Activated naive CD8-positive, alpha-beta T cell treated with anti-CD3 and anti-CD28 coated beads, Interleukin-2, amount 50 U/mL, for 24 hours (primary cell): ENCODE data around the gene MFSD6.
"Not testable (repeated sequence)": the region's sequence is repeated elsewhere in the genome, so short reads cannot be mapped to it uniquely, and the experiment has no call there.

Experiments used
- ATAC-seq: fragments of 150-1000 bp; cut with Tn5 transposase; one replicate; pipeline ENCODE4 v1.10.0; 2021
- DNase-seq: peaks from one replicate; pipeline ENCODE4 v3.0.0; 2021
- H3K27ac Mint-ChIP-seq: one replicate; pipeline ENCODE4 v1.8.0; 2021; ENCODE audit warnings: mild to moderate bottlenecking, mixed read lengths
- H3K27me3 Mint-ChIP-seq: one replicate; pipeline ENCODE4 v1.8.0; 2021; ENCODE audit warnings: mixed read lengths
- H3K36me3 Mint-ChIP-seq: one replicate; pipeline ENCODE4 v1.8.0; 2021; ENCODE audit warnings: low read depth, mixed read lengths
- H3K4me1 Mint-ChIP-seq: one replicate; pipeline ENCODE4 v1.8.0; 2021; ENCODE audit warnings: mixed read lengths
- H3K4me3 Mint-ChIP-seq: one replicate; pipeline ENCODE4 v1.8.0; 2021; ENCODE audit warnings: mild to moderate bottlenecking, moderate library complexity, mixed read lengths
- H3K9me3 Mint-ChIP-seq: one replicate; pipeline ENCODE4 v1.8.0; 2021; ENCODE audit warnings: mixed read lengths

MFSD6 gene

DNA sequence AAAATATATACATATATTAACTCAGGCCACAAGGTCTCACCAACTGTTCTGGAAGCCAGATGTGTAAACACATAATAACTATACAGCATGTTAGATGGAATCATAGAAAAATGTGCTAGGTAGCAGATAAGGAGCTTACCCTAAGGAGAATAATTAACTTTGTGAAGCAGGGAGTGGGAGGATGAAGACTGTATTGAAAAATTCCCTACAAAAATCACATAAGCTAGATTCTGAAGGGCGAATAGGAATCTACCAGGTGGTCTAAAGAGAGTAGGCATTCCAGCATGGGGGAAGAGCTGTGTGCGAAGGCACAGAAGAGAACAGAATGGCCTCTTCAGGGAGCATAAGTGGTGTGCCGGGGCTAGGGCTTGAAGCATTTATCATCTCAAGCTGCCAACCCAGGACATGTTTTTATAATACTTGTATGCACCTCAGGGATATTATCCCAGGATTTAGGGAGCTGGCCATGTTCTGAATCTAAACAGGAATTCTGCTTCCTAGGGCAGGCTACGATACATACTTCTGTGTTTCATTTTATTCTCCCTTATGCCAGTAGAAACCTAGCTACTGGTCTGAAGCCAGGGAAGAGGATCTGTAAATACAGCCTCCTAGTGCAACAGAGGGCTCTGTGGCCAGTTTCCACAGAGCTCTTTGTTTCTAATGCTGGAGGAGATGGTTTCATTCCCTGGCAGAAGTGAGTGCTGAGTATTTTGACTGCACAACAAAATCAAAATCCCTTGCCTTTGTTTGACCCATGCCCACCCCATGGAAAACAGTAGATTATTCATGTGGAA is 69.7 kb downstream of the MFSD6 start:
- Mint-ChIP-seq H3K4me3 (no peak overlapping the region), H3K9me3 (no peaks in the 10 kb centered on the region), H3K27ac (no peak overlapping the region), H3K27me3 (no peaks in the 10 kb centered on the region), H3K36me3 (peaks cover 18% of the 10 kb centered on the region), H3K4me1 (peaks cover 1% of the 10 kb centered on the region)
- ATAC-seq (no peak), DNase-seq (no peak)

DNA sequence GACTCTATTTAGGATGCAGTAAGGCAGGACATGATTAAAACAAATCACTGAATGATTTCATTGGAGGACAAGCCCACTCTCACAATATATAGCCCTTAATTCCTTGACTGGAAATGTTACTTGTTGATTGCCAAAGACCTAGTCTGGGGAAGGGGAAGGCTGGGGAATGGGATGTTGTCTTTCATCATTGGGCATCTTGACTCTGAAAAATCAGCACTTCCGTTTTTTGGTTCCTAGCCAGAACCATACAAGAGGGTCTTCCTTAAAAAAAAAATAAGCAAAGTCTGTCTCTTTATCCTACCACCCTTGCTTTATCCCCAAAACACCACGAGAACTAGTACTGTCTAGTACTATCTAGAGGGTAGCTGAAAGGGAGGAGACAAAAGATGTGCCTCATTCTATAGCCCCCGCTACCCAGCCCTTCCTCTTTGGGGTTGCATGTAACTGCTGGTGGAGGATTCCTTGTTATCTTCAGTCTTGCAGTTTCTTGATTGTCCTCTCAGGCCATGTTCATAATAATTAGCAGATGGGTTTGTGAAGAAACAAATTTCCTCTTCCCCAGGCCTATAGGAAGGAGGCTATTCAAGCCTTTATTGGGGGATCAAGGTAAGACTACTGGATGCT is 70.5 kb downstream of the MFSD6 start:
- DNase-seq, result no peak
- Mint-ChIP-seq H3K4me1 (peaks cover 1% of the 10 kb centered on the region), H3K27me3 (no peaks in the 10 kb centered on the region), H3K9me3 (no peaks in the 10 kb centered on the region), H3K36me3 (peaks cover 14% of the 10 kb centered on the region), H3K27ac (no peak overlapping the region), H3K4me3 (no peak overlapping the region)
- ATAC-seq, result no peak

DNA sequence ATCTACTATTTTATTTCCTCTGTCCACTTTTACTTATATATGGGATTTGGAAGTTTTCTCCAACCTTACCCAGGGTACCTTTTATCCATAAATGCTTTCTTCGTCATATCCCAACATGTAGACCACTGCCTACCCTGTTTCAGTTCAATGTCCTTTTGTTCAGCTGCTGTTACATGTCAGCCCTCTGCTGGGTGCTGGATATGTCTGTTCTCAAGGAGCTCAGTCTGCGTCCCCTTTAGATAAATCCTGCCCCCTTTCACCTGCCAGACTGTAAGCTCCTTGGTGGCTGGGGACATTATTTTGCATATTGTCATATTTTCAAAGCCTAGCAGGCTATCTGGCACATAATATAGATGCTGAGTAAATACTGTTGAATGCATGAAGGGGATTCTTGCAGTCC is 73.2 kb downstream of the MFSD6 start:
- peaks cover 7% of the 10 kb centered on the region for H3K4me1 Mint-ChIP-seq

DNA sequence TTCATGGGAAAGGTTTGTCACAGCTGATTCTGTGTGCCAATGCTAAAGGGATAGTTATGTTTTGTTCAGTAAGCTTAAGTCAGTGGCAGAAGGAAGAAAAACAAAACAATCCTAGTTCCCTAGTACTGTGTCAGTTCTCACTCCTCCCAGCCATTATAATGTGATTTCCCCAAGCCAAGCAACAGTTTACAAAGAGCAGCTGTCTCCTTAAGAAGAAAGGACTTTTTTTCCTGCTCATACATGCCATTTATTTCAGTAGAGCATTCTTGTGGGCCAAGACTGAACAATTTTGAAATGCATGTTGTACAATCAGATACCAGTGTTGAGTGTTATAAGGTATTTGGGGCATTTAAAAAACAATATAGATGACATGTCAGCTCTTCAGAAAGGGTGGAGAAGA is 74.3 kb downstream of the MFSD6 start:
- Mint-ChIP-seq H3K4me1 (peaks cover 10% of the 10 kb centered on the region), H3K36me3 (peaks cover 17% of the 10 kb centered on the region), H3K4me3 (no peak overlapping the region), H3K27me3 (no peaks in the 10 kb centered on the region), H3K27ac (no peak overlapping the region), H3K9me3 (no peaks in the 10 kb centered on the region)
- ATAC-seq, result no peak
- no peak for DNase-seq

More for the DNA sequence above, 73.2 kb downstream of the MFSD6 start:
- Mint-ChIP-seq H3K4me3 (no peak overlapping the region), H3K36me3 (peaks cover 10% of the 10 kb centered on the region), H3K27ac (no peak overlapping the region), H3K9me3 (no peaks in the 10 kb centered on the region), H3K27me3 (no peaks in the 10 kb centered on the region)
- DNase-seq (no peak), ATAC-seq (no peak)

DNA sequence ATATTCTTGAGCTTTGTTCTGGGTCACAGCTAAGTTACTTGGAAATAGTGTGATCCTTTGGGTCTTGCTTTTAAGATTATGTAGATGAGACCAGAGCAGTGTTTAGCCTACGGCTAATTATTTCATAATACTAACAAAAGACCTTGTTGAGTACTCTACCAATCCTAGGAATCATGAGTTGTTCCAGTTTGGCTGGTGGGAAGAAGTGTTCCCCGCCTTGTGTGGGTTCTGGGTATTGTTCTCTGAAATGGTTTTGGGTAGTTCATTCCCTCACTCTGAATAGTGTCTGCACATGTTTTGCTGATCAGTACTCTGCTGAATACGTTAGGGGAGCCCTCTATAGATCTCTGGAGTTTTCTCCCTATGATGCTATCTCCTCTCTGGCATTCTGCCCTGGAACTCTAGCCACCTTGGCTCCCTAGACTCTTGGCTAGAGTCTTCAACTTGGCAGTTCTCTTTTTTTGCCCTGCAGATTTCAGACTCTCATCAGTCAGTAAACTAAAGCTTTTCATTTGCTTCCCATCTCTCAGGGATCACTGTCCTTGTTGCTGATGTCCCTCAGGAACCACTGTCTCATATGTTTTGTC is 78.0 kb downstream of the MFSD6 start:
- Mint-ChIP-seq H3K36me3 (peaks cover 49% of the 10 kb centered on the region), H3K4me3 (no peak overlapping the region), H3K9me3 (no peaks in the 10 kb centered on the region), H3K27me3 (no peaks in the 10 kb centered on the region), H3K4me1 (peaks cover 12% of the 10 kb centered on the region), H3K27ac (no peak overlapping the region)
- DNase-seq (no peak), ATAC-seq (no peak)

DNA sequence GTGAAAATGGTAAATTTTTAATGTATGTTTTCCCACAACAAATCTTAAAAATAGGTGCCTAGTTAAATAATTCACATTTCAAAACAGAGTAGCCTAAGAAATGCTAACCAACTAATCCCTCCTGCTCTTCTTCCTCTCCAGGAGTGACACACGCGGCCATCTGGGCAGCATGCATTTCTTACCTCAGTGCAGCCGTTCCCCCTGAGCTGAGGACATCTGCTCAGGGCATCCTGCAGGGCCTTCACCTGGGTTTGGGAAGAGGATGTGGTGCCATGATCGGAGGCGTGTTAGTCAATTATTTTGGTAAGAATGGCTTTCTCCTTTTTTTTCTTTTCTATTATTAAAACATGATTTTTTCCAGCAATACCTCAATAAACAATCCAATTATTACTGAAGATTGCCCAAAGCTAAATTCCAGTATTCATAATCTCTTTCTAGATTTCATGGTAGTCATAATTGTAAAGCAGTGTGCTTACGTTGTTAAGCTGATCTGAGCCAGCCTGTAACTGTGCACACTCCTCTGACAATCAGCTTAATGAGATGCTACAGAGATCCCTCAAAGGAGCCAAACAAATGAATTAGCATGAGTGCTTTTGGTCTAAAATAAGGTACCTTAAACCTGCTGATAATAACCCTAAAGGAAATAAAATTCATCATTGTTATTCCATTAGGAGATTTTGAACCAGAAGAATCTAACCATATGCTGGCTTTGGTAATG is 80.5 kb downstream of the MFSD6 start:
- no peak for DNase-seq
- Mint-ChIP-seq H3K9me3 (peaks cover 11% of the 10 kb centered on the region), H3K4me1 (peaks cover 16% of the 10 kb centered on the region), H3K4me3 (no peak overlapping the region), H3K27ac (no peak overlapping the region), H3K27me3 (no peaks in the 10 kb centered on the region), H3K36me3 (peaks cover 65% of the 10 kb centered on the region)
- no peak for ATAC-seq

DNA sequence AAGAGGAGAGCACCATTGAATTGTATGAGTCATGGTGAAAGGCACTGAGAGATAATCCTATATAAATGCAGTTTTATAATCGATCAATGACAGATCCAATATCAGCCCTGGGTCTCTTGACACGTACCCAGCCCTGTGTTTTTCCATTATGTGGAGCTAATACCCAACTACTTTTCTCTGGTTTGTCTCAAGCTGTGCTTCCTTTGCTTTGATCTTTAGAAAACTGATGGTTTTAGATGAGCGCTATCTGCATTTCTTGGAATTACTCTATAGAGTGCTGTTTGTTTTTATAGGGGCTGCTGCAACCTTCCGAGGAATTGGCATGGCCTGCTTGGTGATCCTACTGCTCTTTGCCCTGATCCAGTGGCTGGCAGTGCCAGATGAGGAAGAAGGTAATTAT is 81.3 kb downstream of the MFSD6 start:
- Mint-ChIP-seq H3K27me3 (no peaks in the 10 kb centered on the region), H3K4me1 (peaks cover 21% of the 10 kb centered on the region), H3K36me3 (peaks cover 66% of the 10 kb centered on the region), H3K4me3 (no peak overlapping the region), H3K27ac (no peak overlapping the region), H3K9me3 (peaks cover 14% of the 10 kb centered on the region)
- DNase-seq (no peak), ATAC-seq (no peak)

DNA sequence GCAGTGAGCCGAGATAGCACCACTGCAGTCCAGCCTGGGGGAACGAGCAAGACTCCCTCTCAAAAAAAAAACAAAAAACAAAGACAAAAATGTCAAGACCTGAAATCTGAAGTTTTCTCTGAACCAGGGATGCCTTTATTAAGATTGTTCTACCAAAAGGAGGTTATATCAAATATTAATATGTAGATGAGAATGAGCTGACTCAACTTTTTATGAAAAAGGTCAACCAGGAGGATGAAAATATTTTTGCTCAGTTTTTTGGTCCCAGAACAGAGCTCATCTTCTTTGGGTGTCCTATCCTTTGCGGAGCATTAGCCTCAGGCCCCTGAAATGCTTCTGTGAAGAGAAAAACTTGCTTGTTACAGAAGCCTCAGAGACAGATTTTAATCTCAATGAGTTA is 82.3 kb downstream of the MFSD6 start:
- Mint-ChIP-seq H3K36me3 (peaks cover 68% of the 10 kb centered on the region), H3K4me1 (peaks cover 23% of the 10 kb centered on the region), H3K27me3 (no peaks in the 10 kb centered on the region), H3K9me3 (peaks cover 14% of the 10 kb centered on the region), H3K27ac (no peak overlapping the region), H3K4me3 (no peak overlapping the region)
- ATAC-seq, result no peak
- DNase-seq, result no peak

DNA sequence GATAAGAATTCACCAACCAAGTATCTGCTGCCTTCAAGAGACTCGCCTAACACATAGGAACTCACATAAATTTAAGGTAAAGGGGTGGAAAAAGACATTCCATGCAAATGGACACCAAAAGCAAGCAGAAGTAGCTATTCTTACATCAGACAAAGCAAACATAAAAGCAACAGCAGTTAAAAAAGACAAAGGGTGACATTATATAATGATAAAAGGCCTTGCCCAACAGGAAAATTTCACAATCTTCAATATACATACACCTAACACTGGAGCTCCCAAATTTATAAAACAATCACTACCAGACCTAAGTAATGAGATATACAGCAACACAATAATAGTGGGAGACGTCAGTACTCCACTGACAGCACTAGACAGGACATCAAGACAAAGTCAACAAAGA is 84.9 kb downstream of the MFSD6 start:
- peaks cover 66% of the 10 kb centered on the region for H3K36me3 Mint-ChIP-seq
- DNase-seq (no peak), ATAC-seq (no peak)
- H3K27me3 Mint-ChIP-seq, result no peaks in the 10 kb centered on the region
- H3K9me3 Mint-ChIP-seq, result peaks cover 14% of the 10 kb centered on the region
- no peak overlapping the region for H3K4me3 Mint-ChIP-seq
- H3K4me1 Mint-ChIP-seq, result peaks cover 16% of the 10 kb centered on the region
- H3K27ac Mint-ChIP-seq, result no peak overlapping the region

DNA sequence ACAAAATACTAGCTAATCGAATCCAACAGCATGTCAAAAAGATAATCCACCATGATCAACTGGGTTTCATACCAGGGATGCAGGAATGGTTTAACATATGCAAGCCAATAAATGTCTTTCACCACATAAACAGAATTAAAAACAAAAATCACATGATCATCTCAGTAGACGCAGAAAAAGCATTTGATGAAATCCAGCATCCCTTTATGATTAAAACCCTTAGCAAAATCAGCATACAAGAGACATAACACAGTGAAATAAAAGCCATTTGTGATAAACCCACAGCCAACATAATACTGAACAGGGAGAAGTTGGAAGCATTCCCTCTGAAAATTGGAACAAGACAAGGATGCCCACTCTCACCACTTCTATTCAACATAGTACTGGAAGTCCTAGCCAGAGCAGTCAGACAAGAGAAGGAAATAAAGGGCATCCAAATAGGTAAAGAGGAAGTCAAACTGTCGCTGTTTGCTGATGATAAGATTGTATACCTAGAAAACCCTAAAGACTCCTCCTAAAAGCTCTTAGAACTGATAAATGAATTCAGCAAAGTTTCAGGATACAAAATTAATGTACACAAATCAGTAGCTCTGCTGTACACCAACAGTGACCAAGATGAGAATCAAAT is 86.6 kb downstream of the MFSD6 start:
- not testable (repeated sequence) for H3K27ac Mint-ChIP-seq, H3K4me3 Mint-ChIP-seq, DNase-seq, ATAC-seq, H3K27me3 Mint-ChIP-seq
- Mint-ChIP-seq H3K9me3 (peaks cover 14% of the 10 kb centered on the region), H3K4me1 (peaks cover 14% of the 10 kb centered on the region), H3K36me3 (peaks cover 56% of the 10 kb centered on the region)

DNA sequence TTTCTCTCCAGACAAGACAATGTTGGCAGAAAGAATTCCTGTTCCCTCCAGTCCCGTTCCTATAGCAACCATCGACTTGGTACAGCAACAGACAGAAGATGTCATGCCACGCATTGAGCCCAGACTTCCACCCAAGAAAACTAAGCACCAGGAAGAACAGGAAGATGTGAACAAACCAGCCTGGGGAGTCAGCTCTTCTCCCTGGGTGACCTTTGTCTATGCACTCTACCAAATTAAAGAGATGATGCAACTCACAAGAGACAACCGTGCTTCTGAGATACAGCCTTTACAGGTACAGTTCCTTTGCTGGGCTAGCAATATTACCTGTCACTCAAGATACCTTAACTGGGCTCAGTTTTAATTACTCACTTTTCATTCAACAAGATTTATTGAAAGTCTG is 89.3 kb downstream of the MFSD6 start:
- no peak for ATAC-seq

DNA sequence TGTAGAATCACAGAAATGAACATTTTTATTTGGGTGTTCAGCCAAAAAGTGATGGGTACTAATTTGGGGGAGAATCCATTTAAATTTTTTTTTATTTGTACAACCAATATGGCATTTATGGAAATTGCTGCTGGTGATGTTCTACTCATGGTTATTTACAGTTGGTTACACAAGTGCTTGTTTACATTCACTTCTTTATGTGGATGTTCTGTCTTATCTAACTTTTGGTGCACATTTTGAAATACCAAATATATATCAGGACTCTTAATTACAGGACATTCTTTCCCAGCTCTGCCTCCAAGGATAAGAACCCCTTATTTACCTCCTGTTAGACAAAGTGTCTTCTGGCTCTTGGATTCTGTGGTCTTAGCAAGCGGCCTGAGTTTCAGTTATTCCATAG is 91.1 kb downstream of the MFSD6 start:
- Mint-ChIP-seq H3K36me3 (peaks cover 33% of the 10 kb centered on the region), H3K4me1 (peaks cover 18% of the 10 kb centered on the region), H3K4me3 (no peak overlapping the region), H3K27me3 (no peaks in the 10 kb centered on the region), H3K9me3 (no peaks in the 10 kb centered on the region), H3K27ac (no peak overlapping the region)
- ATAC-seq, result no peak
- DNase-seq, result no peak

More for the DNA sequence above, 89.3 kb downstream of the MFSD6 start:
- peaks cover 5% of the 10 kb centered on the region for H3K9me3 Mint-ChIP-seq
- H3K4me1 Mint-ChIP-seq, result peaks cover 28% of the 10 kb centered on the region
- H3K4me3 Mint-ChIP-seq, result no peak overlapping the region
- no peaks in the 10 kb centered on the region for H3K27me3 Mint-ChIP-seq
- H3K27ac Mint-ChIP-seq, result peak overlapping the region; percentile 17
- peaks cover 41% of the 10 kb centered on the region for H3K36me3 Mint-ChIP-seq
- no peak for DNase-seq

DNA sequence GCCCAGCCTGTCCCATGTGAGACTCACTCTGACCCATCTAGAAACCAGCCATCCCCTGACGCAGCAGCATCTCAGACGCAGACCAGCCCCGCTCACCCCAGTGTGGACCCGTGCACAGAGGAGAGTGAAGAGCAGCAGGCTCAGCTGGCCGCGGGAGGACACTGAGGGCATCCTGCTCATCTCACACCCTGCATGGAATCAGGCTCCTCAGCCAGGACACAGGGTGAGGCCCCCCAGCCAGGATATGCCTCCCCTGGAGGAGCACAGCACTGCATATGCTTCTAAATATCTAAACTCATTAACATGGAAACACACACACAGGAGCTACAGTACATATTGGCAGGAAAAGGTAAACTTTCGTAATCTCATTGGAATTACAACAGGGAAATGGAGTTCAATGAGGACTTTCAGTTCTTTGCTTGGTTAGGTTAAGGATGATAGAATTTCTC is 91.9 kb downstream of the MFSD6 start:
- Mint-ChIP-seq H3K27me3 (no peaks in the 10 kb centered on the region), H3K36me3 (peaks cover 33% of the 10 kb centered on the region), H3K9me3 (no peaks in the 10 kb centered on the region), H3K27ac (no peak overlapping the region), H3K4me1 (peaks cover 15% of the 10 kb centered on the region), H3K4me3 (no peak overlapping the region)
- ATAC-seq, result no peak
- DNase-seq, result no peak

DNA sequence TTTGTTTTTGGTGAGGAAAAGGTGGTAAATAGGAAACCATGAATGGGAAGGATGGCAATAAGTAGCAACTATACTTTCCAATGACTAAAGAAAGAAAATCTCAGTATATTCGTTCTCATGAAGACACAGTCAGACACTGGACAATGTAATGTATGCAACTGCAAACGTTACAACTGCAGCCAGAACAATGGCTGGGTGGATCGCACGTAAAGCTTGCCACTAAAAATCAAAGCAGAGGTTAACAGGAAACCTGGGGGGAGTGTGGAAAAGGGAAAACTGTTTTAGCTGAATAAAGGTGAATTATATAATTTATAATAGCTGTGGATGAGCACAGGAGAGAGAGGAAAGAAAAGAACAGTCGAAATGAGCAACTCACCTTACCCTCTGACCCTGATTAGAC is 93.1 kb downstream of the MFSD6 start:
- no peaks in the 10 kb centered on the region for H3K9me3 Mint-ChIP-seq
- ATAC-seq (no peak), DNase-seq (no peak)
- H3K27me3 Mint-ChIP-seq, result no peaks in the 10 kb centered on the region
- H3K4me1 Mint-ChIP-seq, result peaks cover 15% of the 10 kb centered on the region
- H3K36me3 Mint-ChIP-seq, result peaks cover 27% of the 10 kb centered on the region
- no peak overlapping the region for H3K4me3 Mint-ChIP-seq
- H3K27ac Mint-ChIP-seq, result no peak overlapping the region
